ENCODE results near the gene LHX3.

Gene LHX3

DNA sequence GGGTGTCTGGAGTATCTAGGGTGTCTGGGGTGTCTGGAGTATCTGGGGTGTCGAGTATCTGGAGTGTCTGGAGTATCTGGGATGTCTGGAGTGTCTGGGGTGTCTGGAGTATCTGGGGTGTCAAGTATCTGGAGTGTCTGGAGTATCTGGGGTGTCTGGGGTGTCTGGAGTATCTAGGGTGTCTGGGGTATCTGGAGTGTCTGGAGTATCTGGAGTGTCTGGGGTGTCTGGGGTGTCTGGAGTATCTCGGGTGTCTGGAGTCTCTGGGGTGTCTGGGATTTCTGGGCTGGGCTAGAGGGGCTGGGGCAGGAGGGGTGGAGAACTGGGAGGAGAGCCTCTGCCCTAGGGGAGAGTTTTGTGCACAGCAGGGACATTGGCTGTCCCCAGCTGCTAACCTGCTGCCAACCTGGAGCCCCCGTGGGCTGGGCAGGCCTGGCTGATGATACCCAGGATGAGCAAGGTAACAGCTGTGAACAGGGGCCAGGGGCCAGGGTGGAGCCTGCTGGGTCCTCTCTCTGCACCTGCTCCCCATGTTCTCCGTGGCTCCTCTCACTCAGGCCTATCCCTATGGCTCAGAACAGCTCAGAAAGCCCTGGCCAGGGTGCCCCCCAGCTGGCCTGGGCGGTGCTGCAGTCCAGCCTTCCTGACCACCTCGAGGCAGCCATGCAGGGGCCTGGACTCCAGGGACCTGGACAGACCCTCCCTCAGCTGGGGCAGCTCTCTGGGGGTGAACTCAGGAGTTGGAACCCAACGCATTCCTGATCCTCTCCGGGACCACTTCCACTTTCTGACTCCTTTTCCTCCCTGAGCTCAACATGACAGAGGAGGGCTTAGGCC is 29.9 kb downstream of the LHX3 start:
- no peak for DNase-seq

DNA sequence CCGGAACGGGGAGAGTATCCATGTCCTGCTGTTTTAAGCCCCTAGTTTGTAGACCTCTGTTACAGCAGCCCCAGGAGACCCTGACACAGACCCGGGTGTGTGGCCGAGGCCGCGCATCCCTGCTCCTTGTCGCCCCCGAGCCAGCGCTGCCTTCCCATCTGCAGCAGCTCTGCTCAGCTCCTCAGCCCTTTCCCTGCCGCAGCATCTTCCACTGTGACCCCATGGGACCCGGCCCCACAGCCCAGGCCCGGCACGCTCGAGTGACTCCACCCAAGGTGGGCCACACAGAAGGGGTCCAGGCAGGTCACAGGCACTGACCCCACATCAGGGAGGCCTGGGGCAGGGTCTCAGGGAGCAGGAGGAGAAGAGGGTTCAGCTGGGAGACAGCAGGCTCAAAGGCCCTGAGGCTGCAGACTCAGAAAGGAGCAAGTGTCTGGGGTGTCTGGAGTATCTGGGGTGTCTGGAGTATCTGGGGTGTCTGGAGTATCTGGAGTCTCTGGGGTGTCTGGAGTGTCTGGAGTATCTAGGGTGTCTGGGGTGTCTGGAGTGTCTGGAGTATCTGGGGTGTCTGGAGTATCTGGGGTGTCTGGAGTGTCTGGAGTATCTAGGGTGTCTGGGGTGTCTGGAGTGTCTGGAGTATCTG is 31.2 kb downstream of the LHX3 start:
- no peak for DNase-seq

DNA sequence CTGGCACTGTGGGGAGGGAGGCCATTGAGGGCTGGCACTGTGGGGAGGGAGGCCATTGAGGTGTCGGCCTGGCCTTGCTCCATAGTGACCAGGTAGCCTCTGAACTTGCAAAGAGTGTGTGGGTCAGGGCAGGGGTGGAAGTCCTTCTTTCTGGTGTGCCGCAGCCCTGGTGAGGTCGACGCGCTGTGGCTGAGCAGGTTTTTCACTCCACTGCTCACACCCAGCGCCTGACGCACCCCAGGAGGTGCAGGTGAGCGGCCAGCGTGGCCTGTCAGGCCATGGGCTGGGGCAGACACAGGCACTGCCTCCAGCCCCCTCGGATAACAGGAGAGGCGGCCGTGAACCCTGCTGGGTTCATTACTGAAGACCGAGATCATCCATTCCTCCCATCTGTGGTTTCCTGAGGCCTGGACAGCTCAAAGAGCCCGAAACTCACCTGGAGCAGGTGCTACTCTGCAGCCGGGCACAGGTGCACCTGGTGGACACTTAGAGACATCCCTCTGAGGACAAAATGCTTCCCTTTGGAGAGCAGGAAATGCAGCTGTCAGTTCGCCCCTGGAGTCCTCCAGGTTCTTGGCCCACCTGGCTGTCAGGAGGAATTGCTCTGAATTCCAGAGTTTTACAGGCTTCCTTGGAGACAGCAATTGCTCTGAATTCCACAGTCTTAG is 32.4 kb downstream of the LHX3 start:
- DNase-seq = no peak

DNA sequence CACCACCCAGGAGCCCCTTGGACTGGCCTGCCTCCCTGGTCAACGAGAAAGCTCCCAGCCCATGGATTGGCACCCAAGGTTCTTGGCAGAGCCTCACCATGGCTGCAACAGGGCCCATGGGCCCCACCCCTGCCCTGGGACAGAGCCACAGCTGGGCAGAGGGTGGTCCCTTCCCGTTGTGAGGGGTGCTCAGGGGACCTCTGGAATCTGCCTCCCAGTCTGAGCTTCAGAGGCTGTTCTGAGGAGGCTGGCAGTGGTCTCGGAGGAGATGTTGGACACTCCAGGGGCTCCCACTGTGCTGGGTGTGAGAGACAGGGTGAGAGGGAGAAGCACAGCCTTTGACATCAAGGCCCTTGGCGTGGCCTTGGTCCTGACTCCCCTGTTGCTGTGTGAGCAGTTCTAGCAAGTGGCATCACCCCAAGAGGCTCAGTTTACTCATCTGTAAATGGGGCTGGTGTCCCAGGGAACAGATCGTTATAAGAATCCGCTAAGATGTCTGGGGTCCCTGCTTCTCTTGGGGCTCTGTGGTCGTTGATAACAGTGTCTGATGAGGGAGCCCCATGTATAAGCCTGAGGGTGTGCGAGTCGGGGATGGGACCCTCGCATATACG is 33.0 kb downstream of the LHX3 start:
- DNase-seq = no peak

DNA sequence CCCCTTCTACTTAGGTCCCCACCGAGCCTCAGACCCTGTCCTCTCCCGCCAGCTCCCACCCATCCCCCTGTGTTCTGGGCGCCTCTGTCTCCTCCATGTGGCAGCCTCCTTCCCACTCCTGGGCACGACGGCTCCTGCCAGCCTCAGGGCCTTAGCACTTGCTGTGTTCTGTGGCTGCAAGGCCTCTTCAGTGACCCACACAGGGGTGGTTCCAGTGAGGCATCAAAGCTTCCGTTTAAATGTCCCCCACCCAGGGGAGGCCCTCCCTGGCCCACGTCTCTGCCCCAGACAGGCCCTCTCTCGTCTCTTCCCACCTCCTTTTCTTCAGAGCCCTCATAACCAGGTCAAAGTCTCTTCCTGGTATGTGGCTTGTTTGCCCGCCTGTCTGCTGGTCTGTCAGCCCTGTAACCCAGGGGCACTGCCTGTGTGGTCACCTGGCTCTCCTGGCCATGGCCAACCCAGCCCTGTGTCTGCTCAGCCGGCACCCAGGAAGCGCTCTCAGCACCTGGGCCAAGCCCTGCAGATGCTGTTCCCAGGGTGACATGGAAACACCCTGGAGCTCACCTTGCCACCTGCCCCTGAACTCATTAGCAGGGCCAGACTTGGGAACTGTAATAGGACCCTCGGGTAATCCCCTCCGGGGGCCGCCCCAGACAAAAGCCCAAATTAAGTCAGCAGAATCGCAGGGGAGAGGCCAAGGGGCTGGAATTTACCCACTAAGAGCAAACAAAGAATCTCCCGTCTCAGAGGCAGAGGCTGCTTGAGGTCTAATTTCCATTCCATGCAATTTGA is 33.7 kb downstream of the LHX3 start:
- no peak for DNase-seq

DNA sequence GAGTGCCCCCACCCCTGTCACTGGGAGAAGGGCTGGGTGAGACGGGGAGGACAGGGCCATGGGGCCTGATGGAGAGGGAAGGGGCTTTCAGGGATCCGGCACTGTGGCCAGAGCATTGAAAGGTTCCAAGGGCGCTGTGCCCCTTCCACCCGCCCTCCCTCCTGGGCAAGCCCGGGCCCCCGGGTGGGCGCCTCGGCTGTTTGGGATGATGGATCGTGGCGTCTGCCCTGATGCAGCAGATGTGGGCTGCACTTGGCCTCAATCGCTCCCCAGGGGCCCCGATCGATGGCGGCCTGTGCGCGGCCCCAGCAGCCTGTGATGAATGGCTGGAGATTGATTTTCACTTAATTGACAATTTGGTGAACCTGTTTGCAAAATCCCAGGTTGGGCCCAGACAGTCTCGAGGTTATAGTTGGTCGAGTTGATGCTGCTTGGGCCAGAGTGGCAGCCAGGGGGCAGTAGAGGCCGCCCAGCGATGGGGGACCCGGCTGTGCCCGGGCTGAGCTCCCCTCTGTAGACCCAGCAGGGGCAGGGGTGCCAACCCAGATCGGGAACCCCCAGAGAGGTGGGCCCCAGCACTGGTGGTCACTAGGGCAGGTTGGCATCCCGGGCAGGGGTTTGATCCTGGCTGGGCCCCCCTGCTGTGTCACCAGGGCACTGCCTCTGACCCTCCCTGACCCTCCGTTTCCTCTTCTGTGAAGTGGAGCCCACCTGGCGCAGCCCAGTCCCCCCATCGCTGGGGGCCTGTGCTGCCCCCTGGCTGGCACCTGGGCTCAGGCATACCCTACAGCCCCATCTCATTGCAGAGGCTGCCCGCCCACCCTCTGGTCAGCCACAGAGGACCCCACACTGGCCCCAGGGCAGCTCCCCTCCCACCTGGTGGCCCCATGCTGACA is 34.7 kb downstream of the LHX3 start:
- no peak for DNase-seq

DNA sequence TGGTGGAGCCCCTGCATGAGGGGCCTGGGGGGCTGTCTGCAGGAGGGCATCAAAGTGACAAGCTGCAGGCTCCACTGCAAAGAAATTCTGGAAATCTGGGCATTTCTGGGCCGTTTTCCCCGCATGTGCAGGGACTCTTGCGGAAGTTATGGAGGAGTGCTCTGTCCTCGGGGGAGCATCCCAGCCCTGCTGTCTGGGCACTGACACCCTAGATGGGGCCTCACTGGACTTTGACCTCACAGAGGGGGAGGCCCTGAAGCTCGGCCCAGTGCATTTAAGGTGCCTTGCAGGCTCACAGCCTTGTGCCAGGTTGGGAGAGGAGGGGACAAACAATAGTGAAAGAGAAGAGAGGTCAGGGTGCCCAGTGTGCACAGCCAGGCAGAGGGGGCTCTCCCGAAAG is 35.4 kb downstream of the LHX3 start:
- no peak for DNase-seq

DNA sequence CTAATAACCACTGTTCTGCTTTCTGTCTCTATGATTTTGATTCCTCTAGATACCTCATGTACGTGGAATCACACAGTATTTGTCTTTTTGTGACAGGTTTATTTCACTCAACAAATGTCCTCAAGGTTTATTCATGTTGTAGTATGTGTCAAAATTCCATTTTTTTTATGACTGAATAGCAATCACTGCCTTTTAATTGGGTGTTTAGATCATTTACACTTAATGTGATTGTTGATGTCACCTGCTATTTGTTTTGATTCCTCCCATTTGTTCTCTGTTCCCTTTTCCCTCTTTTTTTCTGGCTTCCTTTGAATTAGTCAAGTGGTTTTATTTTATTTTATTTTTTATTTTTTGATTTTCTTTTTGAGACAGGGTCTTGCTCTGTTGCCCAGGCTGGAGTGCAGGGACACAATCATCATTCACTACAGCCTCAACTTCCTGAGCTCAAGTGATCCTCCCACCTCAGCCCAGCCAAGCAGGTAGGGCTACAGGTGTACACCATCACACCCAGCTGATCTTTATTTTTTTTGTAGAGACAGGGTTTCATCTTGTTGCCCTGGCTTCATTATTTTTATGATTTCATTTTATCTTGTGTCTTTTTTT is 41.6 kb downstream of the LHX3 start:
- DNase-seq = no peak

DNA sequence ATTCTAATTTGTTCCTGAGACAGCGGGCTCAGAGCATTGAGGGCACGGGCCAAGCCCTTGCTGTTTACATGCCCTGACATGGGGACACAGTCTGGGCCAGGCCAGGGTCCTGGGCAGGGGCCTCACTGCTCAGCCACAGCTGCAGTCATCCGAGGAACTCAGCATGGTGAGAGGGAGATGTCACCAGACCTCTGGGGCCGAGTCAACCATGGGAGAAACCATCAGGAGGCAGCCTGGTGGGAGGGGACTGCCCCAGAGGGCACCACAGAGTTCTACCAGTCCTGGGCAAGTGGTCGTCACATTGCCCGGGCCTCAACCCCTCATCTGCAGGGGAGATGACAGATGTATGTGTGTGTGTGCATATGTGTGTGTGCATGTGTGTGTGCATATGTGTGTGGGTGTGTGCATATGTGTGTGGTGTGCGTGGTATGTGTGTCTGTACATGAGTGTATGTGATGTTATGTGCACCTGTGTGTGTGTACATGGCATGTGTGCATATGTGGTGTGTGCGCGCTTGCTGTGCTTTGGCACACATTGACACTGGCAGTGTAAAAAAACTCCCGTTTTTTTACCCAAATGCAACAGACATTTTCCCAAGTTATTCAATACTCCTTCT is 43.8 kb downstream of the LHX3 start:
- no peak for DNase-seq

DNA sequence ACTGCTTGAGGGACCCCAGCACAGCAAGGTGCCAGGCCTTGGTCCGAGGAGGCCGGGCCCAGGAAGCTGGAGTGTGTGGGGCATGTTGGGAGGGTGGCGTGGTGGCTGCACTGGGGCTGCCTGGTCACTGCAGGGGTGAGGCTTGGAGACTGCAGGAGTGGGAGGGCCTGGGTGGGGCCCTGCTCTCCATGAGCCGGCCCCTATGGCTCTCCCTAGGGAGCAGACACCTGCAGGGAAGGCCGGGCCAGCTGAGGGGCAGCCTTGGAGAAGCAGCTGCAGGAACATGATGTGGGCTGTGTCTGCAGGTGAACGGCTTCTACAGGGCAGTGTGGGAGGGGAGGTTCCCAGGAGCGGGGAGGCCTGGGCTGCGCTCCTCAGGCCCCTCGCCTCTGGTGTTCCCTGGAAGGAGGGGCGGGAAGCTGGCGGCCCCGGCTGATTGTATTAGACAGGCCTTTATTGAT is 44.5 kb downstream of the LHX3 start:
- DNase-seq = no peak

DNA sequence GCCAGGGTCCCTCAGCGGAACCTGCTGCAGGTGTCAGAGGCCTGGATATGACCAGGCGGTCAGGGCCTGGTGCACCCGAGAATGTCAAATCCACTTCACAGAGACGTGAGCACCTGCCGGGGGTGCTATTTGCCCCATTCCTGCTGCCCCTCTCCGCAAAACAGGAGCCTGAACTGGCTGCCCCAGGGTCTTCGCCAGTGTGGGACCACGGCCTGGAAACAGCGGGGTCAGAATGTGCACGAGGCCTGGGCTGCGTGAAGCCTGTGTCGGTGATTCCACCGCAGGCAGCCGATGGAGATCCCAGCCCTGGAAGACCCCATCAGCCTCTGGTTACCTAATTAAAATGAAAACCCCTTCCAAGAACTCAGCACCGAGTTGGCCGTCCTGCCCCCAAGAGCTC is 45.1 kb downstream of the LHX3 start:
- no peak for DNase-seq

DNA sequence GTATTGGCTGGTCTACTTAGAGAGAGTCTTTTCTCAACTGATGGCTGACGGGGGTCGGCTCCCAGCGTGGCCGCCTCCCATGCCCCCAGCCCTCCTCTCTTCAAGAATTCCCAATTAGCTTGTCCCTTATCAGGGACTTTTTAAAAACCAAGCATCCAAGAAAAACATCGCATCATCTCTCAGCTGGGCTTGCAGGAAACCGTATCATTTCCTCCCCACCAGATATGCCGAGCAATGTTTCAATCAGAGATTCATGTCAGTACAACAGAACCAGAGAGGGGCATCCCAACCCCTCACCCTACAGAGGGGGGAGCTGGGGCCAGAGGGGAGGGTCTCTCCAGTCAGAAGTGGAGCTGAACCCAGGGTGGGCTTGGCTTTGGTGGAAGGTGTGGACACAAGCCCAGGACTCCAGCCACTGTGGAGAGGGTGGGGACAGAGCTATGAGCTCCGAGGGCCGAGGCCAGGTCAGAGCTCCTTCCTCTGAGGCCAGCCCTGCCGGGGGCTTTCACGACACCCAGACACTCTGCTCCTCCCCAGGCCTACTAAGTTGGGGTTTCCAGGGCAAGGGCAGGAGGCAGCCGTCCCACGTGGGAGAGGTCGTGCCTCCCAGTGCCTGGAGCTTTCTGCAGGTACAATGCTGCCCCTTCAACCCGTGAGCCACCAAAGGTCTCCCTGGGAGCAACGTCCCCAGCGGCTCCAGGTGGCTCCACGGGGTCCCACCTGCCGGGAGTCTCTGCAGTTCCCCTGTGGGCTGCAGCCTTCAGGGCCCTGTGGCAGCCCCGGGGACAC is 47.3 kb downstream of the LHX3 start:
- no peak for DNase-seq

DNA sequence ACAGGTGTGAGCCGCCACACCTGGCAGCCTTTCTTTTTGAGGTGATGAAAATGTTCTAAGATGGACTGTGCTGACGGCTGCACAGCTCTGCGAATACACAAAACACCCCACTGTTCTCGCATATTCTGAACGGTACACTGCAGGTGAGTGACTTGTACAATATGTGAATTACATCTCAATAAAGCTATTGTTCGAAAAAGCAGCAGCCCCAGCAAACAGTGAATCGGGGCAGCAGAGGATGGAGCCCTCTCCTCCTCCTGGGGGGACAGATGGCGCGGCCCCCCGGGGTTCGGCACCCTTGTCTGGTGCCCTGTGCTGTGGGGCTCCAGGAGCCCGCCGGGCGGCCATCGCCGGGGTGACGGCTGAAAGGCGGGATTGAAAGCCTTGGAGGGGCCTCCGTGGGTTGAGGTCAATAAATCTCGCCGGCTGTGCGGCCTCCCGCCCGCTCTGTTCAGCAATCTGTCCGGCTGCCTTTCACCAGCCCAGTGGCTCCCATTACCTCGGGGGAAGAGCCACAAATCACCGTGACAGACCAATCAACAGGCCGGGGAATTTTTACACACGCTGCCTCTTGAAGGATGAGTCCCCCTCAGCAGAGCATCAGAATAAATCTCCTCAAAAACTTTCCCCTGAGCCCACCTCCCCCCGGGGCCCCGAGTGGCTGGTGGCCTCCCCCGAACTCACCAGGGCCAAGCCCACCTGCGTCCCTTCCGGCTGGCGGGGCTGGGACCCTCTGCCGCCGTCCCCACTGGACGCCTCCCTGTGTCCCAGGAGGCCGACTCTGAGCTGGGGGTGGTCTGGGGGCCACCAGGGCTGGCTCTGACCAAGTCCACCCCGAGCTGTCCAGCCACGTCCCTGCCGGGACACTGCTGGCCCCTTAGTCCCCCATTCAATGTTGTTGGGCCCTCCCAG is 48.5 kb downstream of the LHX3 start:
- no peak for DNase-seq

DNA sequence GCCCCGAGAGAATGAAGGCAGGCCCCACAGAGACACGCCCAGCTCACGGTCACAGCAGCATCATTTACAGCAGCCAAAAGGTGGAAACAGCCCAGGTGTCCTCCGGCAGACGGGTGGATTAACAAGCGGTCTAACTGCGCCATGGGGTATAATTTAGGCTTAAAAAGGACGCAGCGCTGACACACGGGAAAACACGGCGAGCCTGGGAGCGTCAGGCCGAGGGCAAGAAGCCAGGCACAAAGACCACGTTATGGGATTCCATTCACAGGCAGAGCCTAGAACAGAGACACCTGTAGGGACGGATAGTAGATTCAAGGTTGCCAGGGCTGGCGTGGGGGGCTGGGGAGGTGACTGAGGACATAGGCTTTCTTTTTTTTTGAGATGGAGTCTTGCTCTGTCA is 49.4 kb downstream of the LHX3 start:
- DNase-seq = no peak

DNA sequence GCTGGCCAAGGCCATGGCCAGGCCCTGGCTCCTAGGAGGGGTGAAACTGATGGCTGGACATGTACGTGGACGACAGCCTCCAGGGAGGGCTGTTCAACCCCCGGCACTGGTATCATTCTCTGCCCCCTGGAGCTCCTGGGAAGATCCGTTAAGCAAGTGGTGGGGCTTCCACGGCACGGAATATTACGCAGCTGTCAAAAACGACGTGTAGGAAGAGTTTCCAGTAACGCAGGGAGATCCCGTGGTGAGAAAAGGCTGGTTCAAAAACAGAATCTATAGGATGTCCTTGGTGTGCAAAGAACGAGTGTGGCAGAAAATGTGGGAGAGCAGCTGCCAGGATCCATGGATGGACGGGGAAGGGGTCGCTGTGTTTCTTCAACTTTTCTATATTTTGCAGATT is 50.0 kb downstream of the LHX3 start:
- no peak for DNase-seq

DNA sequence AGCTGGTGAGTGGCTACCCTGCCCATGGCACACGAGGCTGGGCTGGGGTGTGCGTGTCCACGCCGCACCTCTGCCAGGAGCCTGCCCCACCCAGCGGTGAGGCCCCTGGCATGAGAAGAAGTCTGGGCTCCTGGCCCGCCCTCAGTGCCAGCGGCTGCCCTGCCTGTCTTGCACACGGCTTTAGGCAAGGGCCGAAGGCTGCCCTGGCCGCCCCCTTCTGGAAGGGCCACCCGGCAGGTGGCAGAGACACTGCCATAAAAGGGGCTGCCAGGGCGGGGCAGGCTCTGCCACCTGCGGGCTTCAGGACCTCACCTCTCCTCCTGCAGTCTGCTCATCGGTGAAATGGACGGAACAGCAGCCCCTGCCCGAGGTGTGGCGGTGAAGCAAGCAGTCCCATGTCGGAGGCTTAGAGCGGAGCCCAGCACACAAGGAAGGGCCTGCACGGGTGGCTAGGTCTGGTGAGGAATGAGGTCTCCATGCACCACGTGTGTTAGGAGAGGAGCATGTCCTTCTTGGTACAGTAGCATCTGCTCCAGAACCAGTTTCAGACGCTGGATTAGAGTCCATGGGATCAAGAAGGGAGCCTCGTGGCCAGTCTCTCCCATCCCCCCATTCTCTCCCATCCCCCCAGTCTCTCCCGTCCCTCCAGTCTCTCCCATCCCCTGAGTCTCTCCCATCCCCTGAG is 51.4 kb downstream of the LHX3 start:
- no peak for DNase-seq

DNA sequence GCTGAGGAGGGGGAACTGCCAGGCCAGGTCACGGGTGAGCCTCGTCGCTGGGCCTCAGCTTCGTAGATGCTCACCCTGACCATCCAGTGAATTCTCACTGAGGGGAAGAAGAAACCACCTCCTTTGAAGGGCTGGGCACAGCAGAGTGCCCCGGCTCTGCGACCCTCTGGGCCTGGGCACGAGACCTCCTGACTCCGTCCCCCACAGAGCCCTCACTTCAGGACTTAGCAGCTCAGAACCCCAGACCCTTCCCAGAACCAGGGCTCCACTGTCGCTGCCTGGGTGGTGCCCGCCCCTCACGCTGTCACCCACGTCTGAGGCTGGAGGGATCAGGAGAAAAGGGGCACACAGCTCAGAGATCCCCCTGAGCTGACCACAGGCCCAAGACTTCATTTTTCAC is 52.0 kb downstream of the LHX3 start:
- DNase-seq = no peak

DNA sequence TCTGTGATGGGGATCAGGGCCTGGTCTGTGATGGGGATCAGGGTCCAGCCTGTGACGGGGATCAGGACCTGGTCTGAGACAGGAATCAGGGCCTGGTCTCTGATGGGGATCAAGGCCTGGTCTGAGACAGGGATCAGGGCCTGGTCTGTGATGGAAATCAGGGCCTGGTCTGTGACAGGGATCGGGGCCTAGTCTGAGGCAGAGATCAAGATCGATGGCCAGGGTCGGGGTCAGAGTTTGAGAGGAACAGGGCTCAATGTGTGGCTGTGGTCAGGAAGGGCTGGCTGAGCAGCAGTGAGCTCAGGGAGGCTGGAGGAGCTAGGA is 52.4 kb downstream of the LHX3 start:
- DNase-seq = no peak

Data from cortex of kidney (tissue), 1 donor.